Trophoblast cell (in vitro differentiated cells and primary cell): Measurements from ENCODE around the gene AJAP1.
A peak's percentile ranks its signal among the peaks of the same experiment; 100 is the strongest.

Experiments
- DNase-seq, 2 donors: peaks; one replicate each; pipeline ENCODE4 v3.0.0-alpha.2; 2016
- H2AFZ ChIP-seq: 2 replicates; pipeline ENCODE4 v1.6.1; 2013; ENCODE audit warnings: low read length, moderate library complexity, mild to moderate bottlenecking; ENCODE audit not compliant: insufficient read depth, poor library complexity
- H2AK5ac ChIP-seq: 2 replicates; pipeline ENCODE4 v1.6.1; 2013; ENCODE audit warnings: mild to moderate bottlenecking, low read length
- H2BK120ac ChIP-seq: 2 replicates; pipeline ENCODE4 v1.6.1; 2013; ENCODE audit warnings: low read length, mild to moderate bottlenecking, moderate library complexity; ENCODE audit not compliant: insufficient read depth, poor library complexity
- H2BK12ac ChIP-seq: 2 replicates; pipeline ENCODE4 v1.6.1; 2013; ENCODE audit warnings: mild to moderate bottlenecking, low read length, moderate library complexity
- H2BK5ac ChIP-seq: 2 replicates; pipeline ENCODE4 v1.6.1; 2013; ENCODE audit warnings: low read length, low read depth, moderate library complexity, mild to moderate bottlenecking; ENCODE audit not compliant: poor library complexity
- H3K14ac ChIP-seq: 2 replicates; pipeline ENCODE4 v1.6.1; 2013; ENCODE audit warnings: mild to moderate bottlenecking, low read length
- H3K18ac ChIP-seq: 2 replicates; pipeline ENCODE4 v1.6.1; 2013; ENCODE audit warnings: mild to moderate bottlenecking, low read length
- H3K23ac ChIP-seq: 2 replicates; pipeline ENCODE4 v1.6.1; 2013; ENCODE audit warnings: low read length
- H3K27ac ChIP-seq: 2 replicates; pipeline ENCODE4 v1.5.1; 2013; ENCODE audit warnings: low read depth, mild to moderate bottlenecking, inconsistent platforms, low read length, moderate library complexity
- H3K27me3 ChIP-seq: 2 replicates; pipeline ENCODE4 v1.6.1; 2013; ENCODE audit warnings: inconsistent platforms, mild to moderate bottlenecking, low read length, moderate library complexity; ENCODE audit not compliant: insufficient read depth
- H3K36me3 ChIP-seq, 2 experiments: 1 replicate in 1 of 2; 2 replicates in 1 of 2; pipeline ENCODE4 v1.6.1; 2013; ENCODE audit warnings: low read length in 2 of 2, mild to moderate bottlenecking in 2 of 2, moderate library complexity in 1 of 2; ENCODE audit not compliant: insufficient read depth in 2 of 2, control insufficient read depth in 1 of 2
- H3K4ac ChIP-seq: 2 replicates; pipeline ENCODE4 v1.6.1; 2013; ENCODE audit warnings: low read depth, mild to moderate bottlenecking, low read length, moderate library complexity
- H3K4me1 ChIP-seq, 2 experiments: 1 replicate in 1 of 2; 2 replicates in 1 of 2; pipeline ENCODE4 v1.6.1; 2013; ENCODE audit warnings: low read length in 2 of 2, mild to moderate bottlenecking in 2 of 2, moderate library complexity in 1 of 2; ENCODE audit not compliant: insufficient read depth in 2 of 2, control insufficient read depth in 1 of 2
- H3K4me2 ChIP-seq: 2 replicates; pipeline ENCODE4 v1.6.1; 2013; ENCODE audit warnings: inconsistent platforms, mild to moderate bottlenecking, low read length, moderate library complexity
- H3K4me3 ChIP-seq: 2 replicates; pipeline ENCODE4 v1.5.1; 2013; ENCODE audit warnings: mild to moderate bottlenecking, low read depth, low read length, inconsistent platforms
- H3K79me1 ChIP-seq: one replicate; pipeline ENCODE4 v1.6.1; 2013; ENCODE audit warnings: low read length
- H3K79me2 ChIP-seq: 2 replicates; pipeline ENCODE4 v1.6.1; 2013; ENCODE audit warnings: low read length, mild to moderate bottlenecking; ENCODE audit not compliant: control insufficient read depth, insufficient read depth, poor library complexity
- H3K9ac ChIP-seq: 2 replicates; pipeline ENCODE4 v1.6.1; 2013; ENCODE audit warnings: mild to moderate bottlenecking, low read length
- H3K9me3 ChIP-seq: 2 replicates; pipeline ENCODE4 v1.6.1; 2013; ENCODE audit warnings: low read depth, mild to moderate bottlenecking, control low read depth, inconsistent platforms, low read length; ENCODE audit not compliant: insufficient read depth
- H4K12ac ChIP-seq: 2 replicates; pipeline ENCODE4 v1.6.1; 2013; ENCODE audit warnings: low read depth, mild to moderate bottlenecking, low read length, moderate library complexity
- H4K8ac ChIP-seq: 2 replicates; pipeline ENCODE4 v1.6.1; 2013; ENCODE audit warnings: low read depth, mild to moderate bottlenecking, low read length, moderate library complexity
- H4K91ac ChIP-seq: one replicate; pipeline ENCODE4 v1.6.1; 2013; ENCODE audit warnings: low read depth, mild to moderate bottlenecking, low read length, moderate library complexity
- WGBS: extraction: QIAGEN DNeasy Blood & Tissue Kit; methylation state at CpG from one replicate; pipeline ENCODE4 v1.1.7; 2013; ENCODE audit warnings: missing lambda C conversion rate; ENCODE audit not compliant: insufficient read length, insufficient coverage; ENCODE audit errors: extremely low coverage; 5-methylcytosine and 5-hydroxymethylcytosine counted together

Gene AJAP1

GRCh38 chr1:4673494-4673893 is 19.1 kb downstream of the AJAP1 start:
- H4K91ac ChIP-seq: no peak overlapping the region
- no peak overlapping the region for H3K23ac ChIP-seq
- DNase-seq: no peak
- no peak overlapping the region for H4K8ac ChIP-seq
- no peak overlapping the region for H2BK5ac ChIP-seq
- no peak overlapping the region for H3K27ac ChIP-seq
- H3K9me3 ChIP-seq: peaks cover 7% of the 10 kb centered on the region
- no peak overlapping the region for H2AFZ ChIP-seq
- no peak overlapping the region for H3K9ac ChIP-seq
- no peaks in the 10 kb centered on the region for H3K79me2 ChIP-seq
- peaks cover 28 to 29% of the 10 kb centered on the region in 2 experiments for H3K4me1 ChIP-seq
- no peak overlapping the region for H2BK120ac ChIP-seq
- no peak overlapping the region for H2AK5ac ChIP-seq
- H3K27me3 ChIP-seq: no peaks in the 10 kb centered on the region
- no peak overlapping the region for H3K4me2 ChIP-seq
- H3K14ac ChIP-seq: peak overlapping the region; percentile 2
- H2BK12ac ChIP-seq: no peak overlapping the region
- no peak overlapping the region for H3K4ac ChIP-seq
- H3K4me3 ChIP-seq: no peak overlapping the region
- peaks cover 0 to 4% of the 10 kb centered on the region in 2 experiments for H3K36me3 ChIP-seq
- H3K79me1 ChIP-seq: peaks cover 19% of the 10 kb centered on the region
- H4K12ac ChIP-seq: no peak overlapping the region
- no CpG with 5 or more reads among the region's 9 CpGs for WGBS
- H3K18ac ChIP-seq: no peak overlapping the region

GRCh38 chr1:4674117-4674516 is 19.7 kb downstream of the AJAP1 start:
- no peak overlapping the region for H3K4me3 ChIP-seq
- no CpG with 5 or more reads among the region's 5 CpGs for WGBS
- no peak overlapping the region for H2AFZ ChIP-seq
- DNase-seq: no peak
- no peak overlapping the region for H4K8ac ChIP-seq
- no peak overlapping the region for H3K4ac ChIP-seq
- H3K23ac ChIP-seq: no peak overlapping the region
- H3K4me1 ChIP-seq: peaks cover 26% of the 10 kb centered on the region in 2 experiments
- H4K91ac ChIP-seq: no peak overlapping the region
- no peaks in the 10 kb centered on the region for H3K27me3 ChIP-seq
- peak overlapping the region; percentile 59 for H3K18ac ChIP-seq
- H3K14ac ChIP-seq: no peak overlapping the region
- H3K9me3 ChIP-seq: peaks cover 10% of the 10 kb centered on the region
- peak overlapping the region; percentile 32 for H2BK12ac ChIP-seq
- H3K79me2 ChIP-seq: no peaks in the 10 kb centered on the region
- peak overlapping the region; percentile 58 for H3K27ac ChIP-seq
- H4K12ac ChIP-seq: no peak overlapping the region
- no peak overlapping the region for H3K4me2 ChIP-seq
- H2BK5ac ChIP-seq: peak overlapping the region; percentile 26
- H3K36me3 ChIP-seq: peaks cover 0 to 4% of the 10 kb centered on the region in 2 experiments
- H2BK120ac ChIP-seq: peak overlapping the region; percentile 30
- no peak overlapping the region for H2AK5ac ChIP-seq
- no peak overlapping the region for H3K9ac ChIP-seq
- peaks cover 18% of the 10 kb centered on the region for H3K79me1 ChIP-seq

- Histone ChIP-seq H2BK120ac (peak overlapping the region; percentile 61), H3K36me3 (peaks cover 0 to 4% of the 10 kb centered on the region in 2 experiments), H2AK5ac (no peak overlapping the region), H4K12ac (no peak overlapping the region), H3K4me3 (no peak overlapping the region), H3K18ac (peak overlapping the region; percentile 59), H3K23ac (no peak overlapping the region), H2AFZ (no peak overlapping the region), H3K4me1 (peaks cover 26% of the 10 kb centered on the region in 2 experiments), H3K4me2 (no peak overlapping the region), H4K91ac (peak overlapping the region; percentile 77), H3K9me3 (peaks cover 10% of the 10 kb centered on the region), H3K9ac (no peak overlapping the region), H2BK5ac (peak overlapping the region; percentile 35), H3K4ac (peak overlapping the region; percentile 44), H3K27me3 (no peaks in the 10 kb centered on the region), H4K8ac (peak overlapping the region; percentile 13), H3K27ac (peak overlapping the region; percentile 58), H2BK12ac (peak overlapping the region; percentile 28), H3K79me2 (no peaks in the 10 kb centered on the region), H3K14ac (peak overlapping the region; percentile 20), H3K79me1 (peaks cover 16% of the 10 kb centered on the region)
- DNase-seq: peak; percentile 64 to 69
- no CpG with 5 or more reads among the region's 13 CpGs for WGBS
Observed at GRCh38 chr1:4674676-4675075, 20.3 kb downstream of the AJAP1 start.

- no CpG with 5 or more reads among the region's 21 CpGs for WGBS
Observed at GRCh38 chr1:4675454-4676186, 21.2 kb downstream of the AJAP1 start.

More at GRCh38 chr1:4675454-4676186, 21.2 kb downstream of the AJAP1 start:
- H2BK12ac ChIP-seq: peak overlapping the region; percentile 28
- peak overlapping the region; percentile 58 for H3K27ac ChIP-seq
- no peak overlapping the region for H3K4ac ChIP-seq
- H3K9me3 ChIP-seq: peaks cover 10% of the 10 kb centered on the region
- H2AK5ac ChIP-seq: no peak overlapping the region
- H4K12ac ChIP-seq: no peak overlapping the region
- H2BK120ac ChIP-seq: peak overlapping the region; percentile 61
- H3K18ac ChIP-seq: peak overlapping the region; percentile 1
- H3K4me2 ChIP-seq: no peak overlapping the region
- H3K27me3 ChIP-seq: no peaks in the 10 kb centered on the region
- no peak overlapping the region for H3K9ac ChIP-seq
- H2BK5ac ChIP-seq: peak overlapping the region; percentile 35
- H3K36me3 ChIP-seq: peaks cover 0 to 4% of the 10 kb centered on the region in 2 experiments
- DNase-seq: peak; percentile 63 to 70
- no peak overlapping the region for H2AFZ ChIP-seq
- H3K79me2 ChIP-seq: no peaks in the 10 kb centered on the region
- H3K79me1 ChIP-seq: peaks cover 15% of the 10 kb centered on the region
- peaks cover 26% of the 10 kb centered on the region in 2 experiments for H3K4me1 ChIP-seq
- no peak overlapping the region for H3K23ac ChIP-seq
- no peak overlapping the region for H3K4me3 ChIP-seq
- peak overlapping the region; percentile 10 for H3K14ac ChIP-seq
- peak overlapping the region; percentile 13 for H4K8ac ChIP-seq
- H4K91ac ChIP-seq: peak overlapping the region; percentile 77
